A673 (cell line): ENCODE measurements around the gene SRP9.

ENCODE experiments used
- CTCF ChIP-seq: fragments of 300-800, 200-600 bp; sonication (generic); conservative IDR thresholded peaks from 2 replicates; pipeline ENCODE4 v1.5.1; 2017; ENCODE audit warnings: low read depth, mild to moderate bottlenecking, antibody characterized with exemption, low read length, moderate library complexity, mixed read lengths
- EZH2 ChIP-seq: fragments of 200-600 bp; sonication (generic); IDR thresholded peaks from 2 replicates; pipeline ENCODE4 v1.6.1; 2017; ENCODE audit warnings: borderline replicate concordance, low read depth, mild to moderate bottlenecking, mixed read lengths, antibody characterized with exemption, low read length; ENCODE audit not compliant: poor library complexity, severe bottlenecking

GRCh38 chr1:225731491-225731890 is 46.1 kb upstream of the SRP9 start:
- TF ChIP-seq EZH2 (no peak), CTCF (no peak)
